SU-DHL-6 (cell line): Measurements from ENCODE around the gene PID1.

ENCODE experiments used
- H2AFZ ChIP-seq: fragments of 200-600 bp; sonication (generic); 2 replicates; pipeline ENCODE4 v1.6.1; 2014; ENCODE audit warnings: low read depth, mild to moderate bottlenecking, moderate library complexity, mixed read lengths, antibody characterized with exemption, low read length; ENCODE audit not compliant: severe bottlenecking
- H3F3A ChIP-seq: fragments of 200-600 bp; shearing (Covaris generic); 2 replicates; pipeline ENCODE4 v1.6.0; 2016; ENCODE audit warnings: antibody characterized with exemption, mild to moderate bottlenecking; ENCODE audit not compliant: insufficient read depth
- H3K27ac ChIP-seq: fragments of 200-600 bp; sonication (generic); 2 replicates; pipeline ENCODE4 v1.5.1; 2016; ENCODE audit warnings: low read depth, mild to moderate bottlenecking, low read length, moderate library complexity, mixed read lengths
- H3K27me3 ChIP-seq: fragments of 200-600 bp; sonication (generic), shearing (Covaris generic); 2 replicates; pipeline ENCODE4 v1.6.0; 2014; ENCODE audit warnings: mild to moderate bottlenecking, low read length
- H3K36me3 ChIP-seq: fragments of 200-600 bp; sonication (generic); 2 replicates; pipeline ENCODE4 v1.6.1; 2014; ENCODE audit warnings: mild to moderate bottlenecking, low read length, mixed read lengths
- H3K4me2 ChIP-seq: fragments of 300-600, 200-600 bp; shearing (Covaris generic), sonication (generic); 2 replicates; pipeline ENCODE4 v1.6.0; 2014; ENCODE audit warnings: low read length, low read depth, mild to moderate bottlenecking; ENCODE audit not compliant: poor library complexity, severe bottlenecking
- H3K4me3 ChIP-seq: fragments of 200-600 bp; sonication (generic); 2 replicates; pipeline ENCODE4 v1.5.1; 2014; ENCODE audit warnings: antibody characterized with exemption, low read length, mild to moderate bottlenecking, mixed read lengths; ENCODE audit not compliant: insufficient read depth, poor library complexity, severe bottlenecking
- H3K79me2 ChIP-seq: fragments of 200-600 bp; sonication (generic); 2 replicates; pipeline ENCODE4 v1.6.1; 2014; ENCODE audit warnings: mild to moderate bottlenecking, low read length, moderate library complexity; ENCODE audit not compliant: insufficient read depth
- H3K9ac ChIP-seq: fragments of 200-600 bp; sonication (generic); 2 replicates; pipeline ENCODE4 v1.7.0; 2014; ENCODE audit warnings: mild to moderate bottlenecking, low read length
- H3K9me2 ChIP-seq: fragments of 200-600 bp; sonication (generic); replicated peaks from 2 replicates; pipeline ENCODE4 v1.6.1; 2014; ENCODE audit warnings: low read length; ENCODE audit not compliant: insufficient read depth
- H3K9me3 ChIP-seq: fragments of 200-600 bp; sonication (generic); 2 replicates; pipeline ENCODE4 v1.6.1; 2014; ENCODE audit warnings: low read length, mixed read lengths; ENCODE audit not compliant: insufficient read depth
- H4K20me1 ChIP-seq: fragments of 200-600 bp; sonication (generic); 2 replicates; pipeline ENCODE4 v1.6.1; 2014; ENCODE audit warnings: low read depth, mild to moderate bottlenecking, antibody characterized with exemption, low read length, moderate library complexity, mixed read lengths
- EZH2phosphoT487 ChIP-seq: fragments of 200-600 bp; sonication (generic), shearing (Covaris generic); conservative IDR thresholded peaks from 2 replicates; pipeline ENCODE4 v1.6.1; 2018; ENCODE audit warnings: mild to moderate bottlenecking, antibody characterized with exemption, low read length, moderate library complexity, mixed read lengths
- TF ChIP-seq, protein P1 (sequence below): fragments of 200-600 bp; sonication (generic); IDR thresholded peaks from one replicate; pipeline ENCODE4 v1.5.1; 2017; ENCODE audit warnings: antibody characterized with exemption, mild to moderate bottlenecking, low read length, moderate library complexity; ENCODE audit not compliant: insufficient read depth, poor library complexity, severe bottlenecking

Gene PID1

DNA sequence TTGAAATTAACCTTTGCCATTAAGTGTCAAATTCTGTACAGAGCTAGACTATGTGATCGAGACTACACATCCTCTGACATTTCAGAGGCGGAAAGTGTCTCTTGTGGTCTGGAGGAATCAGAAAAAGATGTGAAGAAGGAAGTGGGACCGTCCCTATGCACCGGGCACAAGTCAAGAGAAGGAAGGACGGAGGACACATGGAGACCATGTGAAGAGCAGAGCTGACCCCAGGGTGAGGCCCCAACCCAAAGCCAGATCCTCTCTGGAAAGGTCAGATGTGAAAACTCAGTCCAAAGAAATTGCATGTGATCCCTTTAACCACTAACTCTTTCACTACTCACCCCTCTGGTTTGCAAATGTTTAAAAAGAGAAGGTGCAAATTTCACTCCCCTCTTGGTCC is 92.4 kb downstream of the PID1 start:
- Histone ChIP-seq H3K9me2 (no peaks in the 10 kb centered on the region), H3K4me3 (no peak overlapping the region), H3K4me2 (no peak overlapping the region), H3K27ac (no peak overlapping the region), H3K9me3 (no peaks in the 10 kb centered on the region), H3K9ac (no peak overlapping the region), H3K27me3 (no peaks in the 10 kb centered on the region), H3K36me3 (no peaks in the 10 kb centered on the region), H4K20me1 (no peaks in the 10 kb centered on the region), H2AFZ (no peak overlapping the region), H3F3A (no peaks in the 10 kb centered on the region), H3K79me2 (no peaks in the 10 kb centered on the region)
- no peak for TF ChIP-seq EZH2phosphoT487
- TF ChIP-seq, protein P1, sequence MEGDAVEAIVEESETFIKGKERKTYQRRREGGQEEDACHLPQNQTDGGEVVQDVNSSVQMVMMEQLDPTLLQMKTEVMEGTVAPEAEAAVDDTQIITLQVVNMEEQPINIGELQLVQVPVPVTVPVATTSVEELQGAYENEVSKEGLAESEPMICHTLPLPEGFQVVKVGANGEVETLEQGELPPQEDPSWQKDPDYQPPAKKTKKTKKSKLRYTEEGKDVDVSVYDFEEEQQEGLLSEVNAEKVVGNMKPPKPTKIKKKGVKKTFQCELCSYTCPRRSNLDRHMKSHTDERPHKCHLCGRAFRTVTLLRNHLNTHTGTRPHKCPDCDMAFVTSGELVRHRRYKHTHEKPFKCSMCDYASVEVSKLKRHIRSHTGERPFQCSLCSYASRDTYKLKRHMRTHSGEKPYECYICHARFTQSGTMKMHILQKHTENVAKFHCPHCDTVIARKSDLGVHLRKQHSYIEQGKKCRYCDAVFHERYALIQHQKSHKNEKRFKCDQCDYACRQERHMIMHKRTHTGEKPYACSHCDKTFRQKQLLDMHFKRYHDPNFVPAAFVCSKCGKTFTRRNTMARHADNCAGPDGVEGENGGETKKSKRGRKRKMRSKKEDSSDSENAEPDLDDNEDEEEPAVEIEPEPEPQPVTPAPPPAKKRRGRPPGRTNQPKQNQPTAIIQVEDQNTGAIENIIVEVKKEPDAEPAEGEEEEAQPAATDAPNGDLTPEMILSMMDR = no peak

DNA sequence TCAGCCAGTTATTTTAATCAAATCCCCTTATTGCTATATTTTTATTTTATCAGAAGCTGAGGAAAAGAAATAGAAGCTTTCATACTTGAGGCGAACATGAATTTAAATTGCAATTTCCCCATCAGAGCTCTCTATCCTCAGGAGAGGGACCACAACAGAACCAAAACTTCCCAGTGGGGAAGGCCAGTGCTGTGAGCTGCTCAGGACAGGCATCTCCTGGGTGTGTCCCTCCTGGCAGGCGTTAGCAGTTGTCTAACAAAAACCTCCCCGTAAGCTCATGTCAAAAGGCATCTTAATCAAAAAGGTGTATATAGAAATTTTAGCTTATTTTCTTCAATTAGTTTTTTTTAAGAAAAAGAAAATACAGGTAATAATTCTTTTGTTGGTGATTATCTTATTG is 93.0 kb downstream of the PID1 start:
- H4K20me1 ChIP-seq = no peaks in the 10 kb centered on the region
- H3K4me2 ChIP-seq = no peak overlapping the region
- H3K4me3 ChIP-seq = no peak overlapping the region
- no peaks in the 10 kb centered on the region for H3K9me3 ChIP-seq
- no peaks in the 10 kb centered on the region for H3K79me2 ChIP-seq
- no peak overlapping the region for H3K27ac ChIP-seq
- H3K9ac ChIP-seq = no peak overlapping the region
- no peaks in the 10 kb centered on the region for H3K9me2 ChIP-seq
- H3F3A ChIP-seq = no peaks in the 10 kb centered on the region
- no peaks in the 10 kb centered on the region for H3K27me3 ChIP-seq
- TF ChIP-seq, protein P1 = no peak
- TF ChIP-seq EZH2phosphoT487 = no peak
- H2AFZ ChIP-seq = no peak overlapping the region
- H3K36me3 ChIP-seq = no peaks in the 10 kb centered on the region

DNA sequence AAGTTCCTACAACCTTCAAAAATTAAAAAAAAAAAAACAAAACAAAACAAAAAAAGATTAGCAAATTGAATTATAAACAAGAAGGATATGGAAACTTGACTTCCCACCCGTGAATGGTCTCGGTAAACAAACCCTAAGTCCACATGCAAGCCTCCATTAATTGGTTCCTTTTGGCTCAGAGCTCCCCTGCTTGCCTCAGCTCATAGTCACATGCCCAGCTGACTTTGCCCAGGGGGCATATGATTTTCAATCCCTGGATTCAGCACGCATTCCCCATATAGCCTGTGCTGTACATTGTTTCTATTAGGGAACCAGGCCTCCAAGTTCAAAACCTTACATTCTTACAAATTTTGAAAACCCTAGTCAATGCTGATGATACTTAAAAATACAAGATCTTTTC is 95.0 kb downstream of the PID1 start:
- H3K9me3 ChIP-seq = no peaks in the 10 kb centered on the region
- no peak overlapping the region for H3K4me3 ChIP-seq
- no peaks in the 10 kb centered on the region for H3K36me3 ChIP-seq
- H4K20me1 ChIP-seq = no peaks in the 10 kb centered on the region
- no peak overlapping the region for H3K9ac ChIP-seq
- no peaks in the 10 kb centered on the region for H3K9me2 ChIP-seq
- H3K27ac ChIP-seq = no peak overlapping the region
- no peak overlapping the region for H2AFZ ChIP-seq
- H3F3A ChIP-seq = no peaks in the 10 kb centered on the region
- no peaks in the 10 kb centered on the region for H3K27me3 ChIP-seq
- no peak overlapping the region for H3K4me2 ChIP-seq
- no peaks in the 10 kb centered on the region for H3K79me2 ChIP-seq
- no peak for TF ChIP-seq EZH2phosphoT487
- TF ChIP-seq, protein P1 = no peak

DNA sequence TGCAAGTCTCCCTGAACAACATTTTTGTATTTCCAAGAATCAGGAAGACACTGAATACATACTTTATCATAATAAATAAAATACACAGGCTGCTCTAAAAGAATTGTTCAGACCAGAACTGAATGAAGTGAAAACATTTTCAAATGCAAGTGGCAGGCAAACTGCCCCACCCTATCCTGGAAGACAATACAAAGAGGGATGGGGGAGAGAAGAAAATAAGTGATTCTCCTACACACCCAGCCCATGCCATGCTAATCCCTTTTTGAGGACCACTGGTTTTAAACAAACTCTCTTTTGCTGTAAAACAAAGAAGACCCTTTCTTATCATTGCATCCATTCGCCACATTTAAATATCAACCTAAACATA is 95.6 kb downstream of the PID1 start:
- H3K27ac ChIP-seq = no peak overlapping the region
- TF ChIP-seq, protein P1 = no peak
- no peak for TF ChIP-seq EZH2phosphoT487
- no peaks in the 10 kb centered on the region for H3K36me3 ChIP-seq
- H3K9me3 ChIP-seq = no peaks in the 10 kb centered on the region
- no peaks in the 10 kb centered on the region for H3F3A ChIP-seq
- no peak overlapping the region for H3K9ac ChIP-seq
- H3K4me2 ChIP-seq = no peak overlapping the region
- H3K4me3 ChIP-seq = no peak overlapping the region
- no peaks in the 10 kb centered on the region for H3K9me2 ChIP-seq
- no peaks in the 10 kb centered on the region for H3K27me3 ChIP-seq
- H4K20me1 ChIP-seq = no peaks in the 10 kb centered on the region
- H2AFZ ChIP-seq = no peak overlapping the region
- no peaks in the 10 kb centered on the region for H3K79me2 ChIP-seq
